ENCODE data around the gene XRN2. TPM values are rescaled to one million over a fixed set of nuclear protein-coding genes. Genes with fewer than 3 reads are reported as not detected.
A peak's percentile ranks its signal among the peaks of the same experiment; 100 is the strongest.

XRN2 gene
- total RNA-seq, 5 donors from 2014 or later (not counting 1 experiment from before 2014, with no cell fraction given), result 46.3 to 62.0 (median 49.7) TPM

DNA sequence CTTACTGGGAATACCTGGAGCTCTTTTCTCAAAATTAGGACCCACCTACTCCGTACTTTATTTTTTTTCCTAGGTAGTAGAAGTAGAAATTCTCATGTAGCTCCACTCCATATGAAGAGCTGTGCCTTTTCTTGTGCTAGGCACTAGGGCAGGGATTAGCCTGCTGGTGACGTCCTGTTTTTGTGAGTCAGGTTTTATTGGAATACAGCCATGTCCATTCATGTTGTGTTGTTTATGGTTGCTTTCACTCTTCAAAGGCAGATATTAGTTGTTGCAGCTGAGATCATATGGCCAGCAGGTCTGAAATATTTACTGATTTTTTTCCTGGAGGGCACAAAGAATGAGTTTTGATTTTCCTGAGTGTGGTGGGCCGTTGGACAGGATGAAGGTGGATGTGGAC lies 20.5 kb downstream of the XRN2 start:
- Mint-ChIP-seq H3K36me3 (peaks cover 39% of the 10 kb centered on the region), H3K27me3 (no peaks in the 10 kb centered on the region), H3K9me3 (peaks cover 0 to 5% (median 4%) of the 10 kb centered on the region in 3 donors), H3K4me3 (peak overlapping the region in 1 of 3 donors; percentile 58), H3K4me1 (peaks cover 64 to 69% (median 64%) of the 10 kb centered on the region in 3 donors), H3K27ac (peak overlapping the region; percentile 68 to 71)
- Histone ChIP-seq H3K27me3 (replicated peaks in 1 of 2; ENCODE audit: control insufficient read depth in 2 of 2, extremely low read depth in 1 of 2, insufficient read depth in 2 of 2, low read length in 1 of 2) (no peaks in the 10 kb centered on the region), H3K4me3 (ENCODE audit: control insufficient read depth in 1 of 2, extremely low read depth in 1 of 2, low read length in 1 of 2) (no peak overlapping the region), H3K36me3 (ENCODE audit: control insufficient read depth in 2 of 2, extremely low read depth in 1 of 2, insufficient read depth in 1 of 2, low read length in 1 of 2) (peaks cover 3 to 9% of the 10 kb centered on the region in 2 donors), H3K4me1 (ENCODE audit: control insufficient read depth in 1 of 2, extremely low read depth in 1 of 2, insufficient read depth in 2 of 2, low read length in 2 of 2) (peaks cover 13 to 28% of the 10 kb centered on the region in 2 experiments), H3K9me3 (peaks cover 3% of the 10 kb centered on the region), H3K27ac (ENCODE audit: low read length) (no peak overlapping the region)
- POLR2A ChIA-PET, result interaction anchor here in 1 of 2 donors (0.6 kb wide), 1 partner anchor 30 kb away, joined by 4 read pairs; no protein-coding TSS in a partner anchor
- ATAC-seq (replicated peaks in 1 of 4) (no peak), DNase-seq (no peak)
- CTCF ChIA-PET, result interaction anchor here in 1 of 2 donors (0.6 kb wide), 1 partner anchor 13 kb away, joined by 3 read pairs; no protein-coding TSS in a partner anchor
- WGBS (ENCODE audit: insufficient coverage), result 100% methylated on average over 1 of the region's 3 CpGs

- H3K4me1 ChIP-seq (ENCODE audit: control insufficient read depth in 1 of 2, extremely low read depth in 1 of 2, insufficient read depth in 2 of 2, low read length in 2 of 2), result peaks cover 13 to 28% of the 10 kb centered on the region in 2 experiments
- H3K27ac Mint-ChIP-seq, result peak overlapping the region; percentile 68 to 71
These were observed 21.0 kb downstream of the XRN2 start for GRCh38 chr20:21324126-21324525.

GRCh38 chr20:21325296-21325695 lies 22.2 kb downstream of the XRN2 start:
- DNase-seq (no peak), ATAC-seq (replicated peaks in 1 of 4) (peak in 3 of 4 experiments; percentile 42 to 47 (median 47))
- H3K4me3 Mint-ChIP-seq, result peak overlapping the region; percentile 18 to 58 (median 18)
- Histone ChIP-seq H3K9me3 (no peaks in the 10 kb centered on the region), H3K4me3 (ENCODE audit: control insufficient read depth in 1 of 2, extremely low read depth in 1 of 2, low read length in 1 of 2) (no peak overlapping the region), H3K4me1 (ENCODE audit: control insufficient read depth in 1 of 2, extremely low read depth in 1 of 2, insufficient read depth in 2 of 2, low read length in 2 of 2) (peaks cover 13 to 28% of the 10 kb centered on the region in 2 experiments), H3K36me3 (ENCODE audit: control insufficient read depth in 2 of 2, extremely low read depth in 1 of 2, insufficient read depth in 1 of 2, low read length in 1 of 2) (peaks cover 3 to 18% of the 10 kb centered on the region in 2 donors), H3K27me3 (replicated peaks in 1 of 2; ENCODE audit: control insufficient read depth in 2 of 2, extremely low read depth in 1 of 2, insufficient read depth in 2 of 2, low read length in 1 of 2) (no peaks in the 10 kb centered on the region), H3K27ac (ENCODE audit: low read length) (no peak overlapping the region)
- POLR2A ChIA-PET, result interaction anchor here in 1 of 2 donors (0.8 kb wide), 1 partner anchor 22 kb away, joined by 4 read pairs; the partner anchor contains the start of gene XRN2
- H3K27ac Mint-ChIP-seq, result peak overlapping the region; percentile 68 to 71
- peaks cover 63 to 67% (median 63%) of the 10 kb centered on the region in 3 donors for H3K4me1 Mint-ChIP-seq
- no peaks in the 10 kb centered on the region for H3K27me3 Mint-ChIP-seq
- CTCF ChIA-PET, result no interaction called here
- H3K36me3 Mint-ChIP-seq, result peaks cover 39% of the 10 kb centered on the region
- H3K9me3 Mint-ChIP-seq, result no peaks in the 10 kb centered on the region
- WGBS (ENCODE audit: insufficient coverage), result 13% methylated on average over 1 of the region's 1 CpG

More at GRCh38 chr20:21324126-21324525, 21.0 kb downstream of the XRN2 start:
- Mint-ChIP-seq H3K4me3 (peak overlapping the region in 1 of 3 donors; percentile 58), H3K36me3 (peaks cover 37% of the 10 kb centered on the region), H3K9me3 (peaks cover 0 to 2% (median under 1%) of the 10 kb centered on the region in 3 donors), H3K4me1 (peaks cover 61 to 67% (median 64%) of the 10 kb centered on the region in 3 donors), H3K27me3 (no peaks in the 10 kb centered on the region)
- no peak overlapping the region for H3K4me3 ChIP-seq (ENCODE audit: control insufficient read depth in 1 of 2, extremely low read depth in 1 of 2, low read length in 1 of 2)
- ATAC-seq (replicated peaks in 1 of 4), result no peak
- no peak for DNase-seq
- ChIA-PET CTCF (interaction anchor here in 1 of 2 donors (1.0 kb wide), 1 partner anchor 28 kb away, joined by 3 read pairs; no protein-coding TSS in a partner anchor), POLR2A (interaction anchor here in 1 of 2 donors (0.6 kb wide), 3 partner anchors 8 to 102 kb away, joined by 3 to 4 read pairs (median 3); no protein-coding TSS in a partner anchor)
- H3K36me3 ChIP-seq (ENCODE audit: control insufficient read depth in 2 of 2, extremely low read depth in 1 of 2, insufficient read depth in 1 of 2, low read length in 1 of 2), result peaks cover 3 to 14% of the 10 kb centered on the region in 2 donors
- no peaks in the 10 kb centered on the region for H3K27me3 ChIP-seq (replicated peaks in 1 of 2; ENCODE audit: control insufficient read depth in 2 of 2, extremely low read depth in 1 of 2, insufficient read depth in 2 of 2, low read length in 1 of 2)
- WGBS (ENCODE audit: insufficient coverage), result no CpG with 5 or more reads among the region's 2 CpGs
- H3K9me3 ChIP-seq, result peaks cover 3% of the 10 kb centered on the region
- H3K27ac ChIP-seq (ENCODE audit: low read length), result no peak overlapping the region

DNA sequence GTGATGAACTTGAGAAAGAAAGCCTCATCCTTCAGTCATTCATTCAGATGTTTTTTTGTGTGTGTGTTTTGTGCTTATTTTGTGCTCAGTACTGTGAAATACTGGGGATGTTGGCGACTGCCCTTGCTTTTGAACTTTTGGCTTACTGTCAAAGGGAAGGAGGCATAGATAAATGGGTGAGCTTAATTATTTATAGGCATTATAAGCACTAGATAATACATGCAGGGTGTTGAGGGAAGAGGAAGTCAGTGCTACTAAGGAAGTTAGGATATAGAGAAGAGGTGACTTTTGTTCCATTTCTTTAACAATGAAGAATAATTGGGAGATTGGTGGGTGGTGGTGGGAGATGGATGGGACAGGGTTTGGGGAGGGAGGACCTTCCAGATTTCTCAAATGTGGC lies 23.6 kb downstream of the XRN2 start:
- Mint-ChIP-seq H3K27me3 (no peaks in the 10 kb centered on the region), H3K27ac (peak overlapping the region in 1 of 2 donors; percentile 25), H3K4me3 (no peak overlapping the region), H3K9me3 (no peaks in the 10 kb centered on the region), H3K4me1 (peaks cover 60 to 63% (median 60%) of the 10 kb centered on the region in 3 donors), H3K36me3 (peaks cover 37% of the 10 kb centered on the region)
- CTCF ChIA-PET, result no interaction called here
- no CpG with 5 or more reads among the region's 1 CpG for WGBS (ENCODE audit: insufficient coverage)
- Histone ChIP-seq H3K36me3 (ENCODE audit: control insufficient read depth in 2 of 2, extremely low read depth in 1 of 2, insufficient read depth in 1 of 2, low read length in 1 of 2) (peaks cover 3 to 24% of the 10 kb centered on the region in 2 donors), H3K27me3 (replicated peaks in 1 of 2; ENCODE audit: control insufficient read depth in 2 of 2, extremely low read depth in 1 of 2, insufficient read depth in 2 of 2, low read length in 1 of 2) (no peaks in the 10 kb centered on the region), H3K27ac (ENCODE audit: low read length) (no peak overlapping the region), H3K4me3 (ENCODE audit: control insufficient read depth in 1 of 2, extremely low read depth in 1 of 2, low read length in 1 of 2) (no peak overlapping the region), H3K9me3 (no peaks in the 10 kb centered on the region), H3K4me1 (ENCODE audit: control insufficient read depth in 1 of 2, extremely low read depth in 1 of 2, insufficient read depth in 2 of 2, low read length in 2 of 2) (peaks cover 13 to 28% of the 10 kb centered on the region in 2 experiments)
- POLR2A ChIA-PET, result no interaction called here
- no peak for ATAC-seq (replicated peaks in 1 of 4)
- no peak for DNase-seq

DNA sequence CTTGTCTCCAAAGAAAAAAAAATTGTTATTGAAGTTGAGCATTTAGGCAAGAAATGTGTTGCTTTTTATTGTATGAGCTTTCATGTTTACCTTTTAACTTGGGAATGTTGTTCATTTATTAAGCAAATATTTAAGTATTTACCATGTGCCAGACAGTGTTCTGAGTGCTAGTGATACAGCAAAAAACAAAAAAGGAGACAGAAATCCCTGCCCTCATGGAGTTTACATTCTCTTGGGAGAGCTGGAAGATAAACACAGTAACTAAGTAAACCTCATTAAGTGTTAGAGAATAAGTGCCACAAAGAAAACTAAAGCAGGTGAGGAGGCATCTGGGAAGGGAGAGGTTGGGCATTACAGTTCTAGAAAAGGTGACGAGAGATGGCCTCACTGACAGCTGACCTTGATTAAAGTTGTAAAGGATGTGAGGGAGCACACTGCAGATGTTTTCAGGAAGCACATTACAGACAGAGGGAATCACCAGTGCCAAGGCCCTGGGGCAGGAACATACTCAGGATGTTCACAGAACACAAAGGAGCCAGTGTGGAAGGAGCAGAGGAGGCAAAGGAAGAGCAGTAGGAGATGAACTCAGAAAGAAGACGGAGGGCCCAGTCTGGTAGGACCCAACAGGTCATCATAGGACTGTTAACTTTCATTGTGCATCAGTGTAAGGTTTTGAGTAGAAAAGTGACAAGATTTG lies 33.5 kb downstream of the XRN2 start:
- H3K27ac ChIP-seq (ENCODE audit: low read length), result no peak overlapping the region
- H3K36me3 ChIP-seq (ENCODE audit: control insufficient read depth in 2 of 2, extremely low read depth in 1 of 2, insufficient read depth in 1 of 2, low read length in 1 of 2), result peaks cover 12 to 89% of the 10 kb centered on the region in 2 donors
- H3K4me1 ChIP-seq (ENCODE audit: control insufficient read depth in 1 of 2, extremely low read depth in 1 of 2, insufficient read depth in 2 of 2, low read length in 2 of 2), result no peaks in the 10 kb centered on the region
- H3K9me3 Mint-ChIP-seq, result no peaks in the 10 kb centered on the region
- H3K4me3 Mint-ChIP-seq, result no peak overlapping the region
- H3K27me3 ChIP-seq (replicated peaks in 1 of 2; ENCODE audit: control insufficient read depth in 2 of 2, extremely low read depth in 1 of 2, insufficient read depth in 2 of 2, low read length in 1 of 2), result no peaks in the 10 kb centered on the region
- no peak overlapping the region for H3K27ac Mint-ChIP-seq
- no peak for ATAC-seq (replicated peaks in 1 of 4)
- WGBS (ENCODE audit: insufficient coverage), result 100% methylated on average over 2 of the region's 2 CpGs
- no peaks in the 10 kb centered on the region for H3K9me3 ChIP-seq
- ChIA-PET POLR2A (interaction anchor here (0.6 to 1.3 kb wide), 2 partner anchors 34 to 44 kb away, joined by 3 read pairs; no protein-coding TSS in a partner anchor), CTCF (interaction anchor here (0.6 kb wide), 2 partner anchors 13 to 121 kb away, joined by 3 to 5 read pairs; no protein-coding TSS in a partner anchor)
- no peak for DNase-seq
- peaks cover 2 to 35% (median 12%) of the 10 kb centered on the region in 3 donors for H3K4me1 Mint-ChIP-seq
- H3K4me3 ChIP-seq (ENCODE audit: control insufficient read depth in 1 of 2, extremely low read depth in 1 of 2, low read length in 1 of 2), result no peak overlapping the region
- peaks cover 84% of the 10 kb centered on the region for H3K36me3 Mint-ChIP-seq
- H3K27me3 Mint-ChIP-seq, result no peaks in the 10 kb centered on the region

GRCh38 chr20:21338291-21338690 lies 35.2 kb downstream of the XRN2 start:
- H3K4me3 ChIP-seq (ENCODE audit: control insufficient read depth in 1 of 2, extremely low read depth in 1 of 2, low read length in 1 of 2), result no peak overlapping the region
- H3K36me3 Mint-ChIP-seq, result peaks cover 77% of the 10 kb centered on the region
- POLR2A ChIA-PET, result interaction anchor here in 1 of 2 donors (0.6 kb wide), 1 partner anchor 12 kb away, joined by 3 read pairs; no protein-coding TSS in a partner anchor
- H3K27ac ChIP-seq (ENCODE audit: low read length), result no peak overlapping the region
- no peak overlapping the region for H3K4me3 Mint-ChIP-seq
- H3K36me3 ChIP-seq (ENCODE audit: control insufficient read depth in 2 of 2, extremely low read depth in 1 of 2, insufficient read depth in 1 of 2, low read length in 1 of 2), result peaks cover 16 to 79% of the 10 kb centered on the region in 2 donors
- no peak for ATAC-seq (replicated peaks in 1 of 4)
- WGBS (ENCODE audit: insufficient coverage), result no CpG with 5 or more reads among the region's 4 CpGs
- peaks cover 2 to 35% (median 8%) of the 10 kb centered on the region in 3 donors for H3K4me1 Mint-ChIP-seq
- no peaks in the 10 kb centered on the region for H3K9me3 Mint-ChIP-seq
- H3K4me1 ChIP-seq (ENCODE audit: control insufficient read depth in 1 of 2, extremely low read depth in 1 of 2, insufficient read depth in 2 of 2, low read length in 2 of 2), result no peaks in the 10 kb centered on the region
- no peak overlapping the region for H3K27ac Mint-ChIP-seq
- H3K27me3 Mint-ChIP-seq, result no peaks in the 10 kb centered on the region
- no peak for DNase-seq
- H3K27me3 ChIP-seq (replicated peaks in 1 of 2; ENCODE audit: control insufficient read depth in 2 of 2, extremely low read depth in 1 of 2, insufficient read depth in 2 of 2, low read length in 1 of 2), result no peaks in the 10 kb centered on the region
- CTCF ChIA-PET, result no interaction called here
- H3K9me3 ChIP-seq, result no peaks in the 10 kb centered on the region

Data from T-cell (primary cell).